ENCODE measurements around the gene JPH4.
"Not testable (repeated sequence)": the region's sequence is repeated elsewhere in the genome, so short reads cannot be mapped to it uniquely, and the experiment has no call there.

Gene JPH4

DNA sequence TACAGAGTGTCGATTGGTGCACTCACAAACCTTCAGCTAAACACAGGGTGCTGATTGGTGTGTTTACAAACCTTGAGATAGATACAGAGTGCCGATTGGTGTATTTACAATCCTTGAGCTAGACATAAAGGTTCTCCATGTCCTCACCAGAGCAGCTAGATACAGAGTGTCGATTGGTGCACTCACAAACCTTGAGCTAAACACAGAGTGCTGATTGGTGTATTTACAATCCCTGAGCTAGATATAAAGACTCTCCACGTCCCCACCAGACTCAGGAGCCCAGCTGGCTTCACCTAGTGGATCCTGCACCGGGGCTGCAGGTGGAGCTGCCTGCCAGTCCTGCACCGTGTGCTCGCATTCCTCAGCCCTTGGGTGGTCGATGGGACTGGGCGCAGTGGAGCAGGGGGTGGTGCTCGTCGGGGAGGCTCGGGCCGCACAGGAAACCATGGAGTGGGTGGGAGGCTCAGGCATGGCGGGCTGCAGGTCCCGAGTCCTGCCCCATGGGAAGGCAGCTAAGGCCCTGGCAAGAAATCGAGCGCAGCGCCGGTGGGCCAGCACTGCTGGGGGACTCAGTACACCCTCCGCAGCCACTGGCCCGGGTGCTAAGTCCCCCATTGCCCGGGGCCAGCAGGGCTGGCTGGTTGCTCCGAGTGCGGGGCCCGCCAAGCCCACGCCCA, 6.1 kb upstream of the JPH4 start:
- not testable (repeated sequence) for H2BK120ac ChIP-seq (ENCODE audit: low read depth, low read length); H3K4me2 ChIP-seq (ENCODE audit: low read length); H3K4me1 ChIP-seq (ENCODE audit: control insufficient read depth, low read depth, low read length); H3K27ac ChIP-seq (ENCODE audit: low read depth, low read length); H3K4me3 ChIP-seq (ENCODE audit: low read length); H3K56ac ChIP-seq (ENCODE audit: low read length); H3K27me3 ChIP-seq (ENCODE audit: insufficient read depth, low read length, poor library complexity); H2BK5ac ChIP-seq (ENCODE audit: low read length); H3K79me2 ChIP-seq (ENCODE audit: control insufficient read depth, insufficient read depth, low read length); H3K9ac ChIP-seq (ENCODE audit: low read length); DNase-seq; H2AK5ac ChIP-seq (ENCODE audit: low read length); H4K8ac ChIP-seq (ENCODE audit: low read depth, low read length); H3K18ac ChIP-seq (ENCODE audit: low read length); H3K23ac ChIP-seq (ENCODE audit: low read length); H3K4ac ChIP-seq (ENCODE audit: low read depth, low read length); H3K36me3 ChIP-seq (ENCODE audit: control insufficient read depth, insufficient read depth, low read length); H3K79me1 ChIP-seq (ENCODE audit: low read length); H2BK15ac ChIP-seq (replicated peaks; ENCODE audit: low read depth); H4K5ac ChIP-seq (ENCODE audit: low read length)
- no CpG with 5 or more reads among the region's 26 CpGs for WGBS (ENCODE audit: extremely low coverage, insufficient coverage, low lambda C conversion rate)

DNA sequence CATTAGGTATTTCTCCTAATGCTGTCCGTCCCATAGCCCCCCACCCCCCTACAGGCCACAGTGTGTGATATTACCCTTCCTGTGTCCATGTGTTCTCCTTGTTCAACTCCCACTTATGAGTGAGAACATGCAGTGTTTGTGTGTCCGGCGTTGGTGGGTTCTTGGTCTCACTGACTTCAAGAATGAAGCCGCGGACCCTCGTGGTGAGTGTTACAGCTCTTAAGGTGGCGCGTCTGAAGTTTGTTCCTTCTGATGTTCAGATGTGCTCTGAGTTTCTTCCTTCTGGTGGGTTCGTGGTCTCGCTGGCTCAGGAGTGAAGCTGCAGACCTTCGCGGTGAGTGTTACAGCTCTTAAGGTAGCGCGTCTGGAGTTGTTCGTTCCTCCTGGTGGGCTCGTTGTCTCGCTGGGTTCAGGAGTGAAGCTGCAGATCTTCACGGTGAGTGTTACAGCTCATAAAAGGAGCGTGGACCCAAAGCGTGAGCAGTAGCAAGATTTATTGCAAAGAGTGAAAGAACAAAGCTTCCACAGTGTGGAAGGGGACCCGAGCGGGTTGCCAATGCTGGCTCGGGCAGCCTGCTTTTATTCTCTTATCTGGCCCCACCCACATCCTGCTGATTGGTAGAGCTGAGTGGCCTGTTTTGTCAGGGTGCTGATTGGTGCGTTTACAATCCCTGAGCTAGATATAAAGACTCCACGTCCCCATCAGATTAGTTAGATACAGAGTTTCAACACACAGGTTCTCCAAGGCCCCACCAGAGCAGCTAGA, 5.4 kb upstream of the JPH4 start:
- H2BK5ac ChIP-seq (ENCODE audit: low read length); H2AK5ac ChIP-seq (ENCODE audit: low read length); H3K79me1 ChIP-seq (ENCODE audit: low read length); H3K4me1 ChIP-seq (ENCODE audit: control insufficient read depth, low read depth, low read length); H4K8ac ChIP-seq (ENCODE audit: low read depth, low read length); H3K27me3 ChIP-seq (ENCODE audit: insufficient read depth, low read length, poor library complexity); H3K9ac ChIP-seq (ENCODE audit: low read length); H2BK15ac ChIP-seq (replicated peaks; ENCODE audit: low read depth); H3K4me3 ChIP-seq (ENCODE audit: low read length); H3K36me3 ChIP-seq (ENCODE audit: control insufficient read depth, insufficient read depth, low read length); H3K23ac ChIP-seq (ENCODE audit: low read length); H4K5ac ChIP-seq (ENCODE audit: low read length); H2BK120ac ChIP-seq (ENCODE audit: low read depth, low read length); DNase-seq; H3K18ac ChIP-seq (ENCODE audit: low read length); H3K56ac ChIP-seq (ENCODE audit: low read length); H3K27ac ChIP-seq (ENCODE audit: low read depth, low read length); H3K79me2 ChIP-seq (ENCODE audit: control insufficient read depth, insufficient read depth, low read length); H3K4me2 ChIP-seq (ENCODE audit: low read length); H3K4ac ChIP-seq (ENCODE audit: low read depth, low read length): not testable (repeated sequence)
- no CpG with 5 or more reads among the region's 25 CpGs for WGBS (ENCODE audit: extremely low coverage, insufficient coverage, low lambda C conversion rate)

DNA sequence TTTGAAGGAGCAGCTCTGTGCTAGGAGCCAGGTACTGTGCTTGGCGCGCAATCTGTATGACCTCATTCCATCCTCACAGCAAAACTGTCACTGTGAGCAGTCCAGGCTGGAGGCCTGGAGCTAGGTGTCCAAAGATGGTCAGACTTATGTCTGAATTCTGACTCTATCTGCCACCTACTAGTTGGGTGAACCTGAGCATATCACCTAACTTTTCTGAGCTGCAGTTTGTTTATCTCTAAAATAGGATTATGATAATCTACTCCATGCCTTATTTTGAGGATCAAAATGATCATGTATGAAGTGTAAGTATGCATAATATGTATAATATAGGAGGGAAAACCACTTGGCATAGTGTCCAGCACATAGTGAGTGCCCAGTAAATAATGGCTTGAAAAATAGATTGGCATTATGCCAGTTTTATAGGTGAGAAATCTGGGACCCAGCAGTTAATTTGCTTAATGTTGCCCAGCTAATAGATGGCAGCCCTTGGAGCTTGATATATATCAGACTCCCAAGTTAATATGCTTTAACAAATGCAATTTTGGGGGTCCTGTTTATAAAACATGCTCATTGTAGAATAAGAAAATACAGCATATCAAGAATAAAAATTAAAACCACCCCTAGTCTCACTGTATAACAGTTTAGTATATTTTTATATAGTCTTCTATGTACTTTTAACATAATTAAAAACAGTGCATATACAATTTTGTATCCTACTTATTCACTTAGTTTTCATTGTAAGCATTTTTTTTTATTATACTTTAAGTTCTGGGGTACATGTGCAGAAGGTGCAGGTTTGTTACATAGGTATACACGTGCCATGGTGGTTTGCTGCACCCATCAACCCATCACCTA, 4.5 kb upstream of the JPH4 start:
- Histone ChIP-seq H3K18ac (ENCODE audit: low read length) (no peak overlapping the region), H3K4me1 (ENCODE audit: control insufficient read depth, low read depth, low read length) (no peaks in the 10 kb centered on the region), H3K56ac (ENCODE audit: low read length) (no peak overlapping the region), H4K8ac (ENCODE audit: low read depth, low read length) (no peak overlapping the region), H3K79me1 (ENCODE audit: low read length) (no peaks in the 10 kb centered on the region), H3K4ac (ENCODE audit: low read depth, low read length) (no peak overlapping the region), H2BK15ac (replicated peaks; ENCODE audit: low read depth) (no peak overlapping the region), H3K79me2 (ENCODE audit: control insufficient read depth, insufficient read depth, low read length) (no peaks in the 10 kb centered on the region), H2BK120ac (ENCODE audit: low read depth, low read length) (no peak overlapping the region), H3K9ac (ENCODE audit: low read length) (no peak overlapping the region), H3K27ac (ENCODE audit: low read depth, low read length) (no peak overlapping the region), H3K36me3 (ENCODE audit: control insufficient read depth, insufficient read depth, low read length) (no peaks in the 10 kb centered on the region), H4K5ac (ENCODE audit: low read length) (no peak overlapping the region), H3K4me3 (ENCODE audit: low read length) (no peak overlapping the region), H3K27me3 (ENCODE audit: insufficient read depth, low read length, poor library complexity) (no peaks in the 10 kb centered on the region), H2BK5ac (ENCODE audit: low read length) (no peak overlapping the region), H3K4me2 (ENCODE audit: low read length) (no peak overlapping the region), H2AK5ac (ENCODE audit: low read length) (no peak overlapping the region), H3K23ac (ENCODE audit: low read length) (no peak overlapping the region)
- no peak for DNase-seq
- no CpG with 5 or more reads among the region's 3 CpGs for WGBS (ENCODE audit: extremely low coverage, insufficient coverage, low lambda C conversion rate)

DNA sequence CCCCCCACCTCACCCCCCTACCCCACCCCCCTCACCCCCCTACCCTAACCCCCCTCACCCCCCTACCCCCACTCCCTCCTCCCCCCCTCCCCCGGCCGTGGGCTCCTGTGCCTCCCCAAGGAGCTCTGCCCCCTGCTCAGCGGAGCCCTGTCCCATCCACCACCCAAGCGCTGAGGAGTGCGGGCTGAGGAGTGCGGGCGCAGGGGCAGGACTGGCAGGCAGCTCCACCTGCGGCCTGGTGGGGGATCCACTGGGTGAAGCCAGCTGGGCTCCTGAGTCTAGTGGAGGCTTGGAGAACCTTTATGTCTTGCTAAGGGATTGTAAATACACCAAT, 2.3 kb upstream of the JPH4 start:
- H3K4me2 ChIP-seq (ENCODE audit: low read length), result no peak overlapping the region
- no peak overlapping the region for H2BK5ac ChIP-seq (ENCODE audit: low read length)
- no peaks in the 10 kb centered on the region for H3K4me1 ChIP-seq (ENCODE audit: control insufficient read depth, low read depth, low read length)
- H2AK5ac ChIP-seq (ENCODE audit: low read length), result no peak overlapping the region
- H3K79me1 ChIP-seq (ENCODE audit: low read length), result no peaks in the 10 kb centered on the region
- no peak overlapping the region for H2BK15ac ChIP-seq (replicated peaks; ENCODE audit: low read depth)
- H3K27me3 ChIP-seq (ENCODE audit: insufficient read depth, low read length, poor library complexity), result peaks cover 11% of the 10 kb centered on the region
- H3K9ac ChIP-seq (ENCODE audit: low read length), result no peak overlapping the region
- H3K27ac ChIP-seq (ENCODE audit: low read depth, low read length), result no peak overlapping the region
- no peak overlapping the region for H3K56ac ChIP-seq (ENCODE audit: low read length)
- H4K8ac ChIP-seq (ENCODE audit: low read depth, low read length), result no peak overlapping the region
- no peak overlapping the region for H4K5ac ChIP-seq (ENCODE audit: low read length)
- H3K4ac ChIP-seq (ENCODE audit: low read depth, low read length), result no peak overlapping the region
- no CpG with 5 or more reads among the region's 8 CpGs for WGBS (ENCODE audit: extremely low coverage, insufficient coverage, low lambda C conversion rate)
- no peak overlapping the region for H3K18ac ChIP-seq (ENCODE audit: low read length)
- H3K36me3 ChIP-seq (ENCODE audit: control insufficient read depth, insufficient read depth, low read length), result no peaks in the 10 kb centered on the region
- no peak overlapping the region for H3K23ac ChIP-seq (ENCODE audit: low read length)
- no peaks in the 10 kb centered on the region for H3K79me2 ChIP-seq (ENCODE audit: control insufficient read depth, insufficient read depth, low read length)
- H2BK120ac ChIP-seq (ENCODE audit: low read depth, low read length), result no peak overlapping the region
- H3K4me3 ChIP-seq (ENCODE audit: low read length), result no peak overlapping the region
- no peak for DNase-seq

DNA sequence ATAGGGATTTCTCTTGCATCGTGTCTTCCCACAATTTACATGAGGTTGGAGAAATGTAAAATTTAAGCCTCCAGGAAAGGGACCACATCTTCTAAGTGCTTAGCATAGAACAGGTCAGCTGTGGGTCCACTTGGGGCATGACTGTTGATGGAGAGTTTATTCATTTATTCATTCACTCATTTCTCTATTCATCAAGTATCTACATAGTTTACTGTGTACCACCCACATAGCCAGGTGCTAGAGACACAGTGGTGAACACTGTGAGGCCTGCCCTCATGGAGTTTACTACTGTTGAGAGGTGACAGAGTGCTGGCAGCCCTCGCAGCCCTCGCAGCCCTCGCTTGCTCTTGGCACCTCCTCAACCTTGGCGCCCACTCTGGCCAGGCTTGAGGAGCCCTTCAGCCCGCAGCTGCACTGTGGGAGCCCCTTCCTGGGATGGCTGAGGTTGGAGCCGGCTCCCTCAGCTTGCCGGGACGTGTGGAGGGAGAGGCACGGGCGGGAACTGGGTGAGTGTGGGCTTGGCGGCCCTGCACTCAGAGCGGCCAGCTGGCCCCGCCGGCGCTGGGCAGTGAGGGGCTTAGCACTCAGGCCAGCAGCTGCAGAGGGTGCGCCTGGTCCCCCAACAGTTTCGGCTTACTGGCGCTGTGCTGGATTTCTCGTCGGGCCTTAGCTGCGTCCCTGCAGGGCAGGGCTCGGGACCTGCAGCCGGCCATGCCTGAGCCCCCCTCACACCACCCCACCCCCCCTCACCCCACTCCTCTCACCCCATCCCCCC, 1.7 kb upstream of the JPH4 start:
- no CpG with 5 or more reads among the region's 24 CpGs for WGBS (ENCODE audit: extremely low coverage, insufficient coverage, low lambda C conversion rate)
- Histone ChIP-seq H4K5ac (ENCODE audit: low read length) (no peak overlapping the region), H3K18ac (ENCODE audit: low read length) (no peak overlapping the region), H3K9ac (ENCODE audit: low read length) (no peak overlapping the region), H3K4me2 (ENCODE audit: low read length) (no peak overlapping the region), H3K56ac (ENCODE audit: low read length) (no peak overlapping the region), H3K4ac (ENCODE audit: low read depth, low read length) (no peak overlapping the region), H2BK5ac (ENCODE audit: low read length) (no peak overlapping the region), H3K27ac (ENCODE audit: low read depth, low read length) (no peak overlapping the region), H3K4me1 (ENCODE audit: control insufficient read depth, low read depth, low read length) (no peaks in the 10 kb centered on the region), H4K8ac (ENCODE audit: low read depth, low read length) (no peak overlapping the region), H3K23ac (ENCODE audit: low read length) (no peak overlapping the region), H3K27me3 (ENCODE audit: insufficient read depth, low read length, poor library complexity) (peaks cover 11% of the 10 kb centered on the region), H3K36me3 (ENCODE audit: control insufficient read depth, insufficient read depth, low read length) (no peaks in the 10 kb centered on the region), H2BK120ac (ENCODE audit: low read depth, low read length) (no peak overlapping the region), H3K79me2 (ENCODE audit: control insufficient read depth, insufficient read depth, low read length) (no peaks in the 10 kb centered on the region), H3K4me3 (ENCODE audit: low read length) (no peak overlapping the region), H3K79me1 (ENCODE audit: low read length) (no peaks in the 10 kb centered on the region), H2AK5ac (ENCODE audit: low read length) (no peak overlapping the region), H2BK15ac (replicated peaks; ENCODE audit: low read depth) (no peak overlapping the region)
- DNase-seq, result no peak

Data from mesendoderm (in vitro differentiated cells).